T-helper 1 cell treated with Interleukin-12 subunit alpha and Interleukin-12 subunit beta and Interleukin-4 antibody, amounts not matched to agents 30 μg/mL and 1 μg/mL, for 36 hours (primary cell): Measurements from ENCODE around the gene CUL2.
"Not testable (repeated sequence)": the region's sequence is repeated elsewhere in the genome, so short reads cannot be mapped to it uniquely, and the experiment has no call there.

Experiments
- H3K27ac Mint-ChIP-seq: one replicate; pipeline ENCODE4 v1.8.0; 2021; ENCODE audit warnings: mild to moderate bottlenecking, mixed read lengths
- H3K27me3 Mint-ChIP-seq: one replicate; pipeline ENCODE4 v1.8.0; 2021; ENCODE audit warnings: low read depth, mixed read lengths
- H3K36me3 Mint-ChIP-seq: one replicate; pipeline ENCODE4 v1.8.0; 2021; ENCODE audit warnings: low read depth, mixed read lengths
- H3K4me1 Mint-ChIP-seq: one replicate; pipeline ENCODE4 v1.8.0; 2021; ENCODE audit warnings: low read depth, mixed read lengths
- H3K4me3 Mint-ChIP-seq: one replicate; pipeline ENCODE4 v1.8.0; 2021; ENCODE audit warnings: mild to moderate bottlenecking, moderate library complexity, mixed read lengths
- H3K9me3 Mint-ChIP-seq: one replicate; pipeline ENCODE4 v1.8.0; 2021; ENCODE audit warnings: mixed read lengths

CUL2 gene

DNA sequence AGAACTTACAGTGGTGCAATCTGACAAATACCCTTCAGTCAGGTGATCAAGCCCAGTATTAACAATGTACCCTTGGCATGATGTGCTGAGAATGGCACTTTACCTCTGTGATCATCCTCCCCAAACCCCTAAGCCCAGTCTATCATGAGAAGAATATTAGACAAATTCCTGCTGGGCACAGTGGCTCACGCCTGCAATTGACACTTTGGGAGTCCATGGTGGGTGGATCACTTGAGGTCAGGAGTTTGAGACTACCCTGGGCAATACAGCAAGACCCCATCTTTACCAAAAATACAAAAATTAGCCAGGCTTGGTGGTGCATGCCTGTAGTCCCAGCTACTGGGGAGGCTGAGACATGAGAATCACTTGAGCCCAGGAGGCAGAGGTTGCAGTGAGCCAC, 7.4 kb upstream of the CUL2 start:
- no peak overlapping the region for H3K4me3 Mint-ChIP-seq
- H3K9me3 Mint-ChIP-seq = no peaks in the 10 kb centered on the region
- H3K27ac Mint-ChIP-seq = no peak overlapping the region
- no peaks in the 10 kb centered on the region for H3K36me3 Mint-ChIP-seq
- H3K27me3 Mint-ChIP-seq = peaks cover 27% of the 10 kb centered on the region
- no peaks in the 10 kb centered on the region for H3K4me1 Mint-ChIP-seq

DNA sequence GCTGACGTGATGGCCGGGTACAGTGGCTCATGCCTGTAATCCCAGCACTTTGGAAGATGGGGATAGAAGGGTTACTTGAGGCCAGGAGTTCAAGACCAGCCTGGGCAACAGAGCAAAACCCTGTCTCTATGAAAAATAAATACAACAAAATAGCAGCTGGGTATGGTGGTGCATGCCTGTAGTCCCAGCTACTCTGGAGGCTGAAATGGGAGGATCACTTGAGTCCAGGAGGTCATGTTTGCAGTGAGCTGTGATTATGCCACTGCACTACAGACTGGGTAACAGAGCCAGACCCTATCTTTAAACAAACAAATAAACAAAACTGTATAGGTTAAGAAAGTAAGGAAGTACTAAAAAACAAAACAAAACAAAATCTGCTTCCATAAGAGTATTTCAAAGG, 6.2 kb upstream of the CUL2 start:
- H3K27ac Mint-ChIP-seq = no peak overlapping the region
- H3K9me3 Mint-ChIP-seq = no peaks in the 10 kb centered on the region
- no peak overlapping the region for H3K4me3 Mint-ChIP-seq
- peaks cover 27% of the 10 kb centered on the region for H3K27me3 Mint-ChIP-seq
- no peaks in the 10 kb centered on the region for H3K36me3 Mint-ChIP-seq
- peaks cover 1% of the 10 kb centered on the region for H3K4me1 Mint-ChIP-seq

DNA sequence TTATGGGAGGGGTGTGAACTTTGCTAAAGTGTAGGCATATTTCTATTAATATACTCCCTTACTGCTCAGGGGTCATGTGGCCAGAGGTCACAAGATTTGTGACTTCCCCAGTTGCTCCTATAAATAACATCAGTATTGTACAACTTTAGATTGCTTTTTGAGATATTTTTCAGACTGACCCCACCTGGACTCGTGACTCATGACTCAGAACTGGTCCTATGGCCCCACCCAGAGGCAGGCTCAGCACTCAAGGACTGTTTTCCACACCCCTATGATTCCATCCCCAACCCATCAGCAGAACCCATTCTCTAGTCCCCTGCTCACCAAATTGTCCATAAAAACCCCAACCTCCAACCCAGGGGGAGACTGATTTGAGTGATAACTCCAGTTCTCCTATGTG, 2.7 kb upstream of the CUL2 start:
- Mint-ChIP-seq H3K9me3 (no peaks in the 10 kb centered on the region), H3K27me3 (peaks cover 18% of the 10 kb centered on the region), H3K4me1 (peaks cover 20% of the 10 kb centered on the region), H3K36me3 (peaks cover 7% of the 10 kb centered on the region), H3K4me3 (no peak overlapping the region), H3K27ac (no peak overlapping the region)

DNA sequence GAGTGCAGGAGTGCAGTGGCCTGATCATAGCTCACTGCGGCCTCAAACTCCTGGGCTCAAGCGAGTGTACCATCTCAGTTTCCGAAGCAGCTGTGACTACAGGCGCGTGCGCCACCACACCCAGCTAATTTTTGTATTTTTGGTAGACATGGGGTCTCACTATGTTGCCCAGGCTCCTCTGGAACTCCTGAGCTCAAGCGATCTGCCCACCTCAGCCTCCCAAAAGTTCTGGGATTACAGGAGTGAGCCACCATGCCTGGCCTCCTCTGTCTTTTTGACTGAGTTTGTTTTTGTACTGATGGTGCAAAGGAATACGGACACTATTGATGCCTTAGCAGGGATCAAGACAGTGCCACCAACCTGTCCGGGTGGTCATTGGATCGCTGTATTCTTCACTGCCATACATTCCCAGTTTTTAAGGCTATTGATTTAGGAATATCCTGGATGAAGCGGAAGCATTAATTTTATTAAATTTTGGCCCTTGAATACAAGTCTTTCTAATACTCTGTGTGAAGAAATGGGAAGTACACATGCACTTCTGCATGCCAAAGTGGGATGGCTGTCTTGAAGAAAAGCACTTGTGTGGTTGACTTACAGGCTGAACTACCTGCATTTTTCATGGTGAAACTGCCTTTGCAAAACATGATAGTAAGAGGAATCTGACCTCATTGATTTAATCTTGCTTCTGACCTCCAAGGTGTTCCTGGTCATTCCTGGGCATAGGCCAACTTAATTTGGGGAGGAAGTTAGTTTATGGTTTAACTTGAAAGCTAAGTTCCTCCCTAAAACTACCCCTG, 2.1 kb upstream of the CUL2 start:
- H3K27me3 Mint-ChIP-seq = peaks cover 15% of the 10 kb centered on the region
- H3K4me3 Mint-ChIP-seq = no peak overlapping the region
- peaks cover 14% of the 10 kb centered on the region for H3K36me3 Mint-ChIP-seq
- H3K9me3 Mint-ChIP-seq = no peaks in the 10 kb centered on the region
- no peak overlapping the region for H3K27ac Mint-ChIP-seq
- H3K4me1 Mint-ChIP-seq = peaks cover 27% of the 10 kb centered on the region

DNA sequence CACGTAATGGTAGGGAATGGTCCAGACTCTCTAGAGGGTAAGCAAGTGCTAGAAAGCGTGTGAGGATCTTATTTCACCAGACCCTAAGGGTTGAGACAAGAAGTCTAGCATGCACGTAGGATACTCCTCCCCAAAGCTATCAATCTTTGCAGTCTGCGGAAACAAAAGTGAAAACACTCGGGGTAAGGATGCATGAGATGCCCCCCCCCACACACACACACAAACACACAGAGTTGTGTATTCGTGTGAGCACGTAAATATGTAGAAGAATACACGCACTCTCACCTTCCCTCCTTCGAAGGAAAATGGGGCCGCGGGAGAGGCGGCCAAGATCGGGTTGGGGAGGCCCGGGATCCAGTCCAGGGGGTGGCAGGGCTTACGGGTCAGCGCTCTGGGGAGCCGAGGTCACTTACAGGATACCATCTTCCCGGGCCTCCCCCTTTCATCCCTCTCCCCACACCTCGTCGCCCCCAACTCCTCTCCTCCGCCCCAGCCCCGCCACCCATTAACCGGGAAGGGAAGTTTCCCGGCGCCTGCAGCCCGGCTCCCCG, 455 bp downstream of the CUL2 start:
- peaks cover 36% of the 10 kb centered on the region for H3K4me1 Mint-ChIP-seq
- no peaks in the 10 kb centered on the region for H3K9me3 Mint-ChIP-seq
- peak overlapping the region; percentile 96 for H3K4me3 Mint-ChIP-seq
- peaks cover 2% of the 10 kb centered on the region for H3K27me3 Mint-ChIP-seq
- peaks cover 14% of the 10 kb centered on the region for H3K36me3 Mint-ChIP-seq
- H3K27ac Mint-ChIP-seq = peak overlapping the region; percentile 94

DNA sequence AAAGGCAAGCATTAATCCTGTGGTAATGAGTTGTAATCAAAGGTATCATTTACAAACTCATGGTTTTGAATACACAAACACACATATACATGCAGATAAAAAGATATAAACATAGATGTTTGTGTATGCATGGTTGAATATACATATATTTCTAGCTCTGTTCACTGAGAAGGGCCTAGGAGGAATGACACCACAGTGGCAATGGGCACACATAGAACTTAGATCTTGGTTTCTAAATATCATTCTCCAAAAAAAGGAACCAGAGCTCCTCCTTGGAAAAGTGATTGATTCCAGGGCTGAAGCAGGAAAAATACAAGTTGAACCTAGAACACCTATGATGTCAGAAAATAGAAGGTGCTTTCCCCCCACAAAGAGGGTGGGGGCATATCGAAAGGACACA, 6.9 kb downstream of the CUL2 start:
- Mint-ChIP-seq H3K9me3 (peaks cover 4% of the 10 kb centered on the region), H3K27ac (no peak overlapping the region), H3K36me3 (peaks cover 26% of the 10 kb centered on the region), H3K4me1 (peaks cover 30% of the 10 kb centered on the region), H3K4me3 (no peak overlapping the region), H3K27me3 (no peaks in the 10 kb centered on the region)

DNA sequence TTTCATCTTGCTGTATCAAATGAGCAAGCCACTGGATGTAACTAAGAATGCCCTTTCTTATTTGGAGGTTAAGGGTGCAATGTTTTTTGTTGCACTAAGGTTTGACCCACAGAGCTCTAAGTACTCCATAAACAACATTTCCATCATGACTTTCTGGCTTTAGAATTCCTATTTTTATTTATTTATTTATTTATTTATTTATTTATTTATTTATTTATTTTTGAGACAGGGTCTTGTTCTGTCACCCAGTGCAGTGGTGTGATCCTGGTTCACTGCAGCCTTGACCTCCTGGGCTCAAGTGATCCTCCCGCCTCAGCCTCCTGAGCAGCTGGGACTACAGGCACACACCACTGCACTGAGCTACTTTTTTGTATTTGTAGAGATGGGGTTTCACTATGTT, 9.9 kb downstream of the CUL2 start:
- not testable (repeated sequence) for H3K9me3 Mint-ChIP-seq, H3K4me3 Mint-ChIP-seq, H3K27ac Mint-ChIP-seq, H3K27me3 Mint-ChIP-seq
- Mint-ChIP-seq H3K4me1 (peaks cover 13% of the 10 kb centered on the region), H3K36me3 (peaks cover 19% of the 10 kb centered on the region)

DNA sequence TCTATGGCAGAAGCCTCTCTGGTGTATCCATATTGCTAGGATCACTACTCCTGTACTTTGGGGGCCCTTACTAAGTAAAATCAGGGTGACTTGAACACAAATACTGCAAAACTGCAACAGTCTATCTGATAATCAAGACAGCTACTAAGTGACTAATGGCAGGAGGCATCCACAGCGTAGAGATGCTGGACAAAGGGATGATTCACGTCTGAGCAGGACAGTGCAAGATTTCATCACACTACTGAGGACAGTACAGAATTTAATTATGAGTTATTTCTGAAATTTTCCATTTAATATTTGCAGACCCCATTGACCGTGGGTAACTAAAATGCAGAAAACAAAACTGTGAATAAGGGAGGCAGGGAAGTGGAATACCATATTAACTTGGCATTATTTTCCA, 10.4 kb downstream of the CUL2 start:
- Mint-ChIP-seq H3K4me3 (no peak overlapping the region), H3K9me3 (peaks cover 4% of the 10 kb centered on the region), H3K27ac (no peak overlapping the region), H3K4me1 (peaks cover 13% of the 10 kb centered on the region), H3K36me3 (peaks cover 22% of the 10 kb centered on the region), H3K27me3 (no peaks in the 10 kb centered on the region)

DNA sequence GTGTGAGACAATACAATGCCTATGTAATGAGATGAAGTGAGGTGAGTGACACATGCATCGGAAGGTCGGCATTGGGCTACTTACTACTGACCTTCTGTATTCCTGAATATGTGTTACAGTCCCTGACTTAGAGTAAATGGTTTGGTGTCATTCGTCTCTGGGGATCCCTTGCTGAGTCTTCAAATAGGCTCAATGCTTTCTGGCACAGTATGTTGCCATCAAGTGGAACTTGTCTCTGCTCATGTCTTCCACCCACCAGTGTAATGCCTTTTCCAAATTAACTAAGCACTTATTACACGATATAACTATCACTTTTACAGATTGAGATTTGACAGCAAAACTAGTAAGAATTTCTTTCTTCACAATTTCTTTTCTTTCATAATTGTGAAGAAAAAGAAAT, 10.9 kb downstream of the CUL2 start:
- no peaks in the 10 kb centered on the region for H3K27me3 Mint-ChIP-seq
- peaks cover 11% of the 10 kb centered on the region for H3K4me1 Mint-ChIP-seq
- peaks cover 4% of the 10 kb centered on the region for H3K9me3 Mint-ChIP-seq
- no peak overlapping the region for H3K27ac Mint-ChIP-seq
- H3K4me3 Mint-ChIP-seq = no peak overlapping the region
- H3K36me3 Mint-ChIP-seq = peaks cover 21% of the 10 kb centered on the region

DNA sequence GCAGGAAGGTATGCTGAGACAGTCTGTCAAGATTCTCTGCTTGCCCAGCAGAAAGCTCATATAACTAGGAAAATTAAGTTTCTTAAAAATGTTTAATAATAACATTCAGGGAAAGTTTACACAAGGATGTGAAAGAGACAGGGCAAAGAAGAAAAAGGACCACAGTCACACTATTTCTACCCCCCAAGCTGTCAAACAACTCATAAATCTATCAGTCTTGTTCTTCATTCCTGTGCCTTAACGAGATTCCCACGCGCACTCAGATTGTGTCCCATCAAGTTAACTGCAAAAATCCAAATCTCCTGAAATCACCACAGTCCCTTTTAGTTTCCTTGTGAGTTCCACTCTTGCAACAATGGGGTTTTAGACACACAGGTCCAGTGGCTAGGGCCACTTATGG, 14.9 kb downstream of the CUL2 start:
- Mint-ChIP-seq H3K4me3 (no peak overlapping the region), H3K36me3 (peaks cover 15% of the 10 kb centered on the region), H3K27ac (no peak overlapping the region), H3K27me3 (no peaks in the 10 kb centered on the region), H3K9me3 (no peaks in the 10 kb centered on the region), H3K4me1 (peaks cover 7% of the 10 kb centered on the region)

DNA sequence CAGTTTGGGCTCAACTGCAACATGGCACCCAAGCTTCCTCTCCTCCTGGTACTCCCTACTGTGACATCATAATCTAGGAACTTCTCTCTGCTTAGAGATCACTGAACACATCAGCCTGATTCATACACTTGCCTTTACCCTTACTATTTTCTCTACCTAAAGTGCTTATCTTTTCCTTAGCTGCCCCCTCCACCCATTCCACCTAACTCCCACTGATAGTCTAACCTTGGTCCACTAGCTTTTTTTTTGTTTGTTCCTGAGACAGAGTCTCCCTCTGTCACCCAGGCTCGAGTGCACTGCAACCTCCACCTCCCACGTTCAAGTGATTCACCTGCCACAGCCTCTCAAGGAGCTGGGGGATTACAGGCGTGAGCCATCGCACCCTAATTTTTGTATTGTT, 15.9 kb downstream of the CUL2 start:
- H3K27ac Mint-ChIP-seq = no peak overlapping the region

DNA sequence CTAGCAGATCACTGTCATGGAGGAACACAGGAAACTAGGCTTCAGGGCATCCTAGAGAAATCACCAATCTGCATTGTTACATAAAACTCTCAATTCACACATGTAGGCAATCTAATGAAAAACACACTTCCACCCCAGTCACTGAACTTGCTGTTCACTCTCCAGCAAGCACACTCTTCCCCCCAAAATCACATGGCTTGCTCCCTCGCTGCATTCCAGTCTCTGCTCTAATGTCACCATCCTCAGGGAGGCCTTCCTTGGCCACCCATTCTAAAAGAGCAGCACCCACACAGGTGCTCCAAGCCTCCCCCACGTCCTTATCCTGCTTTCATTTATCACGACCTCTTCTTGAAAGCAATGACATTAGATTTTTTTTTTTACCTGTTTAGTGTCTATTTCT, 19.6 kb downstream of the CUL2 start:
- peaks cover 3% of the 10 kb centered on the region for H3K4me1 Mint-ChIP-seq
- no peak overlapping the region for H3K27ac Mint-ChIP-seq
- H3K27me3 Mint-ChIP-seq = no peaks in the 10 kb centered on the region
- no peaks in the 10 kb centered on the region for H3K9me3 Mint-ChIP-seq
- H3K4me3 Mint-ChIP-seq = no peak overlapping the region
- peaks cover 21% of the 10 kb centered on the region for H3K36me3 Mint-ChIP-seq

More for the DNA sequence above, 15.9 kb downstream of the CUL2 start:
- no peaks in the 10 kb centered on the region for H3K9me3 Mint-ChIP-seq
- no peaks in the 10 kb centered on the region for H3K27me3 Mint-ChIP-seq
- peaks cover 3% of the 10 kb centered on the region for H3K4me1 Mint-ChIP-seq
- no peak overlapping the region for H3K4me3 Mint-ChIP-seq
- H3K36me3 Mint-ChIP-seq = peaks cover 17% of the 10 kb centered on the region

DNA sequence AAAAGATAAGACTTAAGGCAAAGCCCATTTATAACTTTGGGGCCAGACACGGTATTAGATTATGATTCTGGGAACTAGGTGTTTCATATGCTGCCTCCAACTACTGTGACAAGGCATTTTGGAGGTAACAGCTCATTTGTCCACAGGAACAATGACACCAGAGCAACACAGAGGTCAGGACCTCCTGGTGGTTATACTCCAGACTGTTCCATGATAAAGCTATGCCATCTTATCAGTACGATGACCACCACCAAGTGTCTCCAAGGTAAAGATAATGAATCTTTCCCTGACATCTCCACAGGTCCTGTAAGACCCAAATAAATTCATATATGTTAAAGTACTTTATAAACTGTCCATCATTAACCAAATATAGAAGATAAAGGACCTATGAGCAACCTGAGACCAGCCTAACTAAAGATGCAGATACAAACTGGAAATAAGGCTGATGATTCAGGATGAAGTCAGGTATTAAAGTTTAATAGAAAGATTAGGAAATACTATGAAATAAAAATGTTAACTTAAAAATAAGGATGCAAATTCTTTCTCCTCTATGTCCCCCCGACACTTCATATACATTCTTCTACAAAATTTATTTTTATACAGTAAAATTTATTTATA, 26.2 kb downstream of the CUL2 start:
- Mint-ChIP-seq H3K4me1 (peaks cover 3% of the 10 kb centered on the region), H3K36me3 (peaks cover 21% of the 10 kb centered on the region), H3K27me3 (no peaks in the 10 kb centered on the region), H3K4me3 (no peak overlapping the region), H3K27ac (no peak overlapping the region), H3K9me3 (no peaks in the 10 kb centered on the region)

DNA sequence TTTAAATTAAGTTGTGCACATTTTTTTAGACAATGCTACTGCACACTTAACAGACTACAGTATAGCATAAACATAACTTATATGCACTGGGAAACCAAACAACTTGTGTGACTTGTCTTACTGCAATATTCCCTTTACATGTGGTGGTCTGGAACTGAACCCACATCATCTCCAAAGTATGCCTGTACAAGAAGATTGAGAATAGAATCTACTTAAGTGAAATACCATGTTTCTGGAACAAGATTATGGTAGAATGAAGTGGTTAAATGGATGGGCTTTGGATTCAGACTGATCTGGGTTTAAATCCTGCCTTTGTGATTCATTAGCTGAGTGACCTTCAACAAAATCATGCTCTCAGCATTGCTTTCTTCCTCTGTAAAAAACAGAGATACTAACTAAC, 30.7 kb downstream of the CUL2 start:
- Mint-ChIP-seq H3K4me3 (no peak overlapping the region), H3K9me3 (no peaks in the 10 kb centered on the region), H3K27ac (no peak overlapping the region), H3K27me3 (no peaks in the 10 kb centered on the region), H3K36me3 (peaks cover 28% of the 10 kb centered on the region), H3K4me1 (peaks cover 9% of the 10 kb centered on the region)

DNA sequence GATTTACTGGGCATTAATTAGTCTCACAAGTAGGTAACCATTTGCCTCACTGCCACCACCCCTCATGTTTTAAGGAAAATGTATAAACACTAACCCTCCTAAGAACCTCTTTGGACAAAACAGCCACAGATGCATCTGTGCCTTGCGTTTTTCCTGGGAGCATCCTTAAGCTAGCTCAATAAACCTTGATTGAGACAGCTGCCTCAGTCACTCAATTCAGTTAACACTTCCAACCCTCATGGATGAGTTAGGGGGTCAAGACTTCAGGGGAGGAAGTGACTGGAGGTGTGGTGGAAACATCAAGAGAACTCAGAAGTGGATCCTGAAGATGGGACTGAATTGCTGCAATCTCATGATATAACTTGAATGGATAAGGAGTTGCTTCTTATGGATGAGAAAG, 31.5 kb downstream of the CUL2 start:
- no peaks in the 10 kb centered on the region for H3K9me3 Mint-ChIP-seq
- H3K4me3 Mint-ChIP-seq = no peak overlapping the region
- peaks cover 9% of the 10 kb centered on the region for H3K4me1 Mint-ChIP-seq
- H3K27me3 Mint-ChIP-seq = no peaks in the 10 kb centered on the region
- H3K36me3 Mint-ChIP-seq = peaks cover 34% of the 10 kb centered on the region
- no peak overlapping the region for H3K27ac Mint-ChIP-seq
